Measurements from ENCODE around the gene ANAPC10. TPM values are rescaled to one million over a fixed set of nuclear protein-coding genes. Genes with fewer than 3 reads are reported as not detected.

Gene ANAPC10
- polyA plus RNA-seq, 1 of the 3 experiments (the other 2 are of a cell fraction), result 19.1 TPM

GRCh38 chr4:145130130-145130529 lies 32.1 kb upstream of the ANAPC10 start (continued):
- TF ChIP-seq CTCF (IDR thresholded peaks at IDR 0.05) (no peak), FOXJ3 (CRISPR knock-in tag; IDR thresholded peaks at IDR 0.05) (no peak)

- H3K27me3 ChIP-seq (ENCODE audit: insufficient read depth), result no peaks in the 10 kb centered on the region
- peaks cover 81 to 93% of the 10 kb centered on the region in 2 experiments for H3K36me3 ChIP-seq (replicated peaks in 1 of 2; ENCODE audit: control insufficient read depth in 1 of 2, insufficient read depth in 2 of 2, low read length in 1 of 2)
- no peak overlapping the region for H3K4me3 ChIP-seq (ENCODE audit: low read depth in 2 of 2, low read length in 1 of 2)
- peaks cover 0 to under 1% of the 10 kb centered on the region in 2 experiments; a peak in 2 of 4 replicates for H3K4me1 ChIP-seq (ENCODE audit: control insufficient read depth in 1 of 2, insufficient read depth in 2 of 2, low read depth in 1 of 2, low read length in 1 of 2)
- H3K79me2 ChIP-seq (ENCODE audit: insufficient read depth), result no peaks in the 10 kb centered on the region; the same call in 1 of the 2 replicates
- no peak for TF ChIP-seq CTCF (IDR thresholded peaks at IDR 0.05)
- no peak for TF ChIP-seq FOSL2 (IDR thresholded peaks at IDR 0.05; ENCODE audit: borderline replicate concordance, low read depth)
- TF ChIP-seq GABPA (IDR thresholded peaks at IDR 0.05; ENCODE audit: low read depth), result no peak
- no peak for TF ChIP-seq EP300 (IDR thresholded peaks at IDR 0.05; ENCODE audit: borderline replicate concordance in 1 of 2, low read depth in 1 of 2, low read length in 1 of 2)
- no peak for TF ChIP-seq ZBTB33 (IDR thresholded peaks at IDR 0.05; ENCODE audit: borderline replicate concordance, low read depth)
- TF ChIP-seq PBX3 (IDR thresholded peaks at IDR 0.05), result no peak
- TF ChIP-seq SIN3A (IDR thresholded peaks at IDR 0.05; ENCODE audit: borderline replicate concordance, low read depth, low read length), result no peak
- no peak for TF ChIP-seq SMC3 (IDR thresholded peaks at IDR 0.05; ENCODE audit: low read depth, low read length)
- no peak for TF ChIP-seq NFIC (IDR thresholded peaks at IDR 0.05; ENCODE audit: borderline replicate concordance)
- TF ChIP-seq USF2 (IDR thresholded peaks at IDR 0.05; ENCODE audit: borderline replicate concordance, low read depth, low read length), result no peak
- no peak for TF ChIP-seq MEF2A (IDR thresholded peaks at IDR 0.05; ENCODE audit: borderline replicate concordance, low read depth)
- TF ChIP-seq GATA2 (CRISPR knock-in tag; IDR thresholded peaks at IDR 0.05), result no peak
- no peak for TF ChIP-seq TAF1 (IDR thresholded peaks at IDR 0.05; ENCODE audit: borderline replicate concordance, low read depth, low read length)
- TF ChIP-seq REST (IDR thresholded peaks at IDR 0.05; ENCODE audit: low read depth, low read length), result no peak
- TF ChIP-seq EZH2phosphoT487 (IDR thresholded peaks at IDR 0.05; ENCODE audit: borderline replicate concordance, low read depth), result no peak
- POLR2A ChIA-PET, result no interaction called here
- peaks cover 23% of the 10 kb centered on the region for H3F3A ChIP-seq (replicated peaks; ENCODE audit: insufficient read depth)
- CTCF ChIA-PET, result no interaction called here
- no peak overlapping the region for H2AFZ ChIP-seq (ENCODE audit: low read depth)
- 98% methylated on average over 2 of the region's 2 CpGs for WGBS (ENCODE audit: low lambda C conversion rate)
- no peaks in the 10 kb centered on the region for H3K9me2 ChIP-seq
- DNase-seq, result no peak
- H3K9me3 ChIP-seq, result no peaks in the 10 kb centered on the region
- no peak overlapping the region for H3K9ac ChIP-seq
- no peak overlapping the region for H3K4me2 ChIP-seq
- no peak overlapping the region for H3K27ac ChIP-seq (ENCODE audit: low read depth in 2 of 2, low read length in 1 of 2)
- H4K20me1 ChIP-seq (ENCODE audit: insufficient read depth), result no peaks in the 10 kb centered on the region
Measured at GRCh38 chr4:145125396-145125795, 27.4 kb upstream of the ANAPC10 start.

Measured in SK-N-SH (cell line).